GM18873 (cell line): ENCODE measurements around the gene TMOD4.

ENCODE experiments used
- ATAC-seq: cut with Tn5 transposase; IDR thresholded peaks from one replicate; pipeline ENCODE4 v1.9.1; 2021; ENCODE audit warnings: mild to moderate bottlenecking, moderate library complexity, moderate number of reproducible peaks; ENCODE audit not compliant: unreplicated experiment, low FRiP score

The TMOD4 gene

DNA sequence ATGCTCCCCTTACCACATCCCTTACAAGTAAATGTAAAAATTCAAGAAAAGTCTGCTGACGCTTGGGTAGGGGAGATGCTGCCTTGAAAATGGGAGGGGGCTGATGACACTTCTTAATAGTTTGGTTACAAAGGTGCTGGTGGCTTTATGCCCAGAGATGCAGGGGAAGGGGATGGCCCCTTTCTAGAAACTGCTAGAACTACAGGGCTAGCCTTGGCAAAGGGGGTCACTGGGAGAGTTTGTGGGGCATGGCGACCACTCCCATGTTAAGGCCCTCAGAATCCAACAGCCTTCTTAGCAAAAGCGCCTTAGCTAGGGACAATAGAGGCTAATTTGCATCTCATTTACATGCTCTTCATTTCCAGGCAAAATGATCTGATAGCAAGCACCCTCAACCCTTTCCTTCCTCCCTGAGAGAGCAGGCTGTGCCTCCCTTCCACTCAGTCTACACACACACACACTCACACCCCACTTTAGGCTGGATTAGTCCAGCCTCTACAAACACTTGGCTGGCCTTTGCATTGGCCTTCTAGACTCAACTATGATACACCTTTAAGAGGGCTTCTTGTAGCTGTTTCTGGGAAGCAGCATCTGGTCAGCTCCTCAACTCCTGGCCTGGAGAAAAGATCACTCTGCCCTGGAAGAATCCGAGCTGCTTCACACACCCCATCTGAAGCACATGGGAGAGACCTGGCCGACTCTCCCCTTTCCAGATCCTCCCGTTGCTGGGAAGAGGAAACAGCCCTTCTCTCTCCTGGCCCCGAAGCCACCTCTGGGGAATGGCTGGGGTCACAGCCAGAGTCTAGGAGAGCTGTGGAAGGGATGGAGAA is 31.1 kb downstream of the TMOD4 start:
- no peak for ATAC-seq

DNA sequence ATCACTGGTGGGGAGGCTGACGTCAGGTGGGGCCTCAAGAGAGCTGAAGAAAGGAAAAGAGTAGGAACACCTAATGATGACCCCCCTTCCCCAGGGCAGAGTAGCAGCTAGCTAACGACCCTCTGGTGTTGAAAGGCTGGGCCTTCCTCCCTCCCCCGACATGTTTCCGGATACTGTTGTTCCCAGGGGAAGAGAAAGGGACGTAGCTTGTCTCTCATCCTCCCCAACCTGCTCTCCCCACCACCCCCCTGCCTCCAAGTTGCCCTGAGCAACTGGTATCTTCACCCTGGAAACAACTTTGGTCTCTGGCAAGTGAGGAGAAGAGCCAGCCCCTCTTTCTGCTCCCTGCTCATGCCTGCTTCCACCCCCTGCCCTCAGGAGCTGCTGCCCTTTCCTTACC is 31.8 kb downstream of the TMOD4 start:
- ATAC-seq, result no peak

DNA sequence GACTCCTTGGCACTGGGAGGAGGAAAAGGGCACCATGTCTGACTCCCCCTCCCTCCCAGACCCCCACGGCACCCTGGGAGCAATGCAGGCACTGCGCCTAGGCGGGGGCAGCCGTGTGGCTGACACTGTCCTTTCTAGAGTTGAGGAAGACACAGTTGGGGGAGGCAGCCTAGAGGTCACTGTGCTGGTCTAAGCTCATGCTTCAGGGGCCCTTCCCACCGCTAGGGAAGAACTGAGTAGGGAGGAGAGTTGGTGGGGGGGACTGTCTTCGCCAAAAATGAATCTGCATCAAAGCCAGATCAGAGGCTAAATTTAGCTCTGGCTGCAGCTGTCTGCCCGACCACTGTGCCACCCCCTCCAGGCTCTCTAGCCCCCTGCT is 32.7 kb downstream of the TMOD4 start:
- ATAC-seq, result no peak

DNA sequence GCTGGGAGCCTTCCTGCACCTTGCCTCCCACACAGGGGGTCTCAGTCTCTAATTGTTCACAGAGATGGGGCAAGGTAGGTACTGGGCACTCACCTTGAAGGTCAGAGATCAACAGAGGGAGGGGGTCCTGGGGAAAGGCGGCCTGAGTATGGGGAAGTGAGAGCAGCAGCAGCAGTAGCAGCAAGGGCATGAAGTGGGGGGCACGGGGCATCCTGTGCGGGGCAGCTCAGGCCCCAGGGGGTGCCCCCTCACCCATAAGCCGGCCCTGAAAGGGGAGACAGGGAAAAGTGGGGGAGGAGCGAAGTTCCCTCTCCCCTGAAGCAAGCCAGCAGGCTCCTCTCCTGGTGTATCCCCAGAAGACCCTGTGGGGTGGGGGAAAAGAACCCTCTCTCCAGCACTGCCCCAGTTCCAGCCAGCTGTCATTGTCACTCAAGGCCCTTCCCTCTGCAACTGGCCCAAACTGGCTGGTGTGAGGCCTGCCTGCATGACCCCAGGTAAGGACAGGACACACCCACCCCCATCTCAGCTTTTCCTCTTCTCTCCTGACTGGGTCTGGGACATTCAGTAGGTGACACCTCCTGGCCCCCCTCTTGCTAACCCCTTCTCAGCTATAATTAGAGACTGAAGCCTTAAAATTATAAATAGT is 33.2 kb downstream of the TMOD4 start:
- ATAC-seq, result no peak

DNA sequence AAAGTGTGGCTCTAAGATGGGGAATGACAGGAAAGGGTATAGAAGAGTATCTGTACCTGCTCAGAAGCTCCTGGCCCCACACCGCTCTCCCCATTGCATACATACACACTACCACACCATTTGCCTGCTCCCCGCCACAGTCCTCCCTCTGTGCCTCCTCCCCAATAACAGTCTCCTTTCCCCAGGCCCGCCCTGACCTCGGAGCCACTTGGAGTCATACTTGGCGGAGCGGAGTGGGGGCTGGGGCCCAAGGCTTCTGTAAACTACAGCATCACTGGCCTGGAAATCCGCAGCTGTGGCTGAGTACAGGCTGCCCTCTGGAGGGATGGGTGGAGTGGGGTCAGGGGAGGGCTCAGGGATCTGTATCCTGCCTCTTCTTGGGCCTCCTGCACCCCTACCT is 38.0 kb downstream of the TMOD4 start:
- no peak for ATAC-seq

DNA sequence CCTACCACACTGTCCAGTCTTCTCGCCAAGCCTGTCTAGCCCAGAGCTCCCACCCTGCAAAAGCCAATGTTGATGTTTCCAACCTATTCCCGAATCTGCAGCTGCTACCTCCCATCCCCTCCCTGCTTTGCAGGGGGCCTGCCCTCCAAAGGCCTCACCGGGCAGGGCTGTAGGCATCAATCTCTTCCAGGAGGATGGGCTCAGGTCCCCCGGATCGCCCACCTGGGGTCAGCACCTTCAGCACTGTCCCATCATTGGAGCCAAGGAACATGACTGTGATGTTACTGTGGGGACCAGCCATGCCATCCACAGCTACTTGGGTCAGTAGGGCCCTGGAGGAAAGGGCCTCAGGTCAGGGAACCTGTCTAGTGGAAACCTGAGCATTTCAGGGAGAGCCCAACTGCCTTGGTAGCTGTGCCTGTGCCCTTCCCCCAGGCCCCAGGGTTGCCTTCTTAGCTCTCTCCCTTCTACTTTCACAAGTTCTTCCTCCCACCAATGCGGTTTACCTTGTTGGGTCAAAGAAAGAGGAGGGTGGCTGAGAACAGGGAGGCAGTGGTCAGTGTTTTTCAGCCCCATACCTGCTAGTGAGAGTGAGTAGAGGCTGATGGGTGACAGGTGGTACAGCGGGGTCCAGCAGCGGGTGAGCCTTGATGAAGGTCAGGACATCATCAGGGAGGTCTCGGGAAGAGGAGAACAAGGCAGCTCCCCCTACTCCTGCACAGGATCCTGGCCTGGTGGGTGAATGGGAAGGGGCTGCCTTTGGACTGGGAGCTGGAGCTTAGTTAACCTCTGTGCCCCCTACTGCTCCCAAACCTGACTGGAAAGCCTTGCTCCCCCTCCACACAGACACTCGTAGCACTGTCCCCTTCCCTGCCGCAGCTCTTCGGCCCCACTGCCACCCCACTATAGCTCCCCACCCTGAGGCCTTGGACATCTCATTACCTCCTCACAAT is 40.1 kb downstream of the TMOD4 start:
- no peak for ATAC-seq

DNA sequence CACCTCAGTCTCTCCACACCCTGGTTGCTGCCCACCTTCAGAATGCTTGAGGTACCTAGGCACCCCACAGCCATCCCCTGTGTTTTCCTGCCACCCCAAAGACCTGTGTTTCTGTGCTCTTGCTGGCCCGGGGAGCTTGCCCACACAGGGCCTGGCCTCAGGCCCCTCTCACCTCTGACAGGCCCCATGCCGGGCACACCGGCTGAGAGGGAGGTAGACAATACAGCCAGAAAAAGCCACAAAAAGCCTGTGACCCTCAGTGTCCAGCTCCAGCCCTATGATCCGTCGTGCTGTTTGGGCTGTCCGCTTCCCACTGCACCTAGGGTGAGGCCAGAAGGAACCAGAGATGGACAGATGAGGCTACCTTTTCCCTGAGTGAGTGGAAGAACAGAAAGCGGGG is 40.8 kb downstream of the TMOD4 start:
- no peak for ATAC-seq

DNA sequence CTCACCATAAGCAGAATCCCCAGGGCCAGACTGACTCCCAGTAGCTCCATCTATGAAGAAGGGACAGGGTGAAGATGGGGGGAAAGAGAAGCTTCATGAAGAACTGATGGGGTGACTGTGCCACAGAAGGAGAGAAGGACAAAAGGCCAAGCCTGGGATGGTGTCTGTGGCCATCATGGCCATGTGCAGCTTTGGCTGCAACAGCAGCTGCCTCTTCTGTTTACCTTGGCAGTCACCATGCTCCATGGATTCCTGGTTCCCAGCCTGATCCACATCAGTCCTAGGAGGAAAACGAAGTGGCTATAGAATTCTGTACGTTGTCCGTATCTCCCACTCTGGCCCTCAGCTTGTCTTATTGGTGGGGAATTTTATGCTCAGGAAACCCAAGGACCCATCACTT is 41.4 kb downstream of the TMOD4 start:
- ATAC-seq, result no peak

DNA sequence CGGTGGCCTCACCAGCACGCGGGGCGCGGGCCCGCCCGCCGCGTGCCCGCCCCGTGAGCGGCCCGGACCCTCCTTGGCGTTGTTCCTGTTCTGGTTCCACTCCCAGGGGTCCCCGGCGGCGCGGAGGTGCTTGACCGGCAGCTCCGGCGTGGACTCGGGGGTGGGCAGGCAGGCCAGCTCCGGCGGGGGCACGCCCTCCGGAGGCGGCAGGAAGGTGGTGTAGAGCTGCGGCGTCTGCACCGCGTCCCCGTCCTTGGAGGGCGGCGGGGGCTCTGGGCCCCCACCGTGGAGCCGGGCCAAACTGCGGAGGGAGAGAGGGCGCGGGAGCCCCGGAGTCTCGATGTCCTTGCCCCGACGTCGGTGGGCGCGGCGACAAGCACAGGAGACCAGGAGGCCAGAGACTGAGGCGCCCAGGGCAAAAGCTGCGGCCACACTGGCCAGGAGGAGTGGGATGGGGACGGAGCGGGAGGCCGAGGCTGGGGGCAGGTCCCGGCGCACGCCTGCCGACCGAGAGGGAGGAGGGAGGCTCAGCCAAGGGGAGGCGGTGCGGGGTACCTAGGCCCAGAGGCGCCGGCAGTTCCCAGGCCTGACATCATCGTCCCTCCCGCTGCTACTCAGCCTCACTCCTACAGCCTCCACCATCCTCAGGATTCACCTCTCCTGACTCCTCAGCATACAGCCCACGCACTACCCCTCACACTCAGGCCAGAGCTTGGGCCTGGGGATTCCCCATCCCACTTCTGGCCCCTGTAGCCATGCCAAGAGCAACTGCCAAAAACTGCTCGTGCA is 42.6 kb downstream of the TMOD4 start:
- no peak for ATAC-seq

DNA sequence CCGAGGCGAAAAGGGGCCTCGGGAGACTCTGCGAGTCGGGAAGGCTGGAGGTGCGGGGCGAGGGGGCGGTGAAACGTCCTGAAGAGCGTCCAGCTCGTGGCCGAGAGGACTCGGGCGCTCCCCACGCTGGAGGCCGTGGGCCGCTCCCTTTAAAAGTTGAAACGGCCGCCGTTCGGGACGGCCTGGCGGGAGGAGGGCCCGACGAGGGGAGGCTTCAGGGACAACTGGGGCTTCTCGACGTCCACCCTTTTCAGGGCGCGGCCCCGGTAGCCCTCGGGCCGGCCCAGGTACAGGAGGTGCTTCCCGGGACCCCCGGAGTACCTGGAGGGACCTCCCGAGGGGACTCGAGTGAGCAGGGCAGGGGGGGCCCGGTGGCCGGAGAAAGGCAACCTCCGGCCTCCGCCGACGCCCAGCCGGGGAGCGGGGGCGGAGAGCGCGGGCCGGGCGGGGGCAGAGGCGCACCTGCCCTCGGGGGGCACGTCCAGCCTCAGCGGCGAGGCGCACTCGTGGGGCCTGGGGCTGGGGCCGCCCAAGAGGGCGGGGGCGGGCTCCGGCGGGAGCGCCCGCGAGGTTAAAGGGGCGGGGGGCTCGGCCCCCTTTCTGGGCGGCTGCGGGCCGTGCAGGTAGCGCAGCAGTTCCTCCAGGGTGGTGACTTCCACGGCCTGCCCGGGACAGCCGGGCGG is 43.3 kb downstream of the TMOD4 start:
- ATAC-seq, result no peak

DNA sequence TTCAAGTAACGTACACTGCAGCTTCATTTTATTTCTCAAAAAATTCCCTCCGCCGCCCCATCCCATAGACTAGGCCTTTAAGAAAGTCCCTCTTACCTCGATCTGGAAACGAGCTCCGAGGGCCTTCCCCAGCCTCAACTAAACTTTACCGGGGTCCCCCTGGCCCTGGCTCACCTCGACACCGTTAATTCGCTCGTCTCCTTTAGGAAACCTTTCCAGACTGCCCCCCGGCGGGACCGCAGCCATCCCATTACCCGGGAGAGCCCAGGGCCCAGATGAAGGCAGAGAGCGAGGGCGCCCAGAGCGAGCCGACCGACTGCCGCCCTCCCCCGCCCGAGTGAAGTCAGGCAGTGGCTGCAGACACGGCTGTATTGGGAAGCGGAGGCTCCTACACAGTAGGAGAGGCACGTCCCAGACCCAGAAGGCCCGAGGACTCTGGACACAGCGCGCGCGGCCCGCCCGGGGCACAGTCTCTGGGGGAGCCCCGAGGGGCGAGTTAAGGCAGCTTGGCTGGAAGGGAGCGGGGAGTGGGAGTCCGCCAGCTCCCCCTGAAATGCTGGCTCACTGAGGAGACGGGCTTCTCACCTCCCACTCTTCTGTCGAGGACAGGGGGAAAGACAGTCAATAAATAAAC is 44.0 kb downstream of the TMOD4 start:
- no peak for ATAC-seq

DNA sequence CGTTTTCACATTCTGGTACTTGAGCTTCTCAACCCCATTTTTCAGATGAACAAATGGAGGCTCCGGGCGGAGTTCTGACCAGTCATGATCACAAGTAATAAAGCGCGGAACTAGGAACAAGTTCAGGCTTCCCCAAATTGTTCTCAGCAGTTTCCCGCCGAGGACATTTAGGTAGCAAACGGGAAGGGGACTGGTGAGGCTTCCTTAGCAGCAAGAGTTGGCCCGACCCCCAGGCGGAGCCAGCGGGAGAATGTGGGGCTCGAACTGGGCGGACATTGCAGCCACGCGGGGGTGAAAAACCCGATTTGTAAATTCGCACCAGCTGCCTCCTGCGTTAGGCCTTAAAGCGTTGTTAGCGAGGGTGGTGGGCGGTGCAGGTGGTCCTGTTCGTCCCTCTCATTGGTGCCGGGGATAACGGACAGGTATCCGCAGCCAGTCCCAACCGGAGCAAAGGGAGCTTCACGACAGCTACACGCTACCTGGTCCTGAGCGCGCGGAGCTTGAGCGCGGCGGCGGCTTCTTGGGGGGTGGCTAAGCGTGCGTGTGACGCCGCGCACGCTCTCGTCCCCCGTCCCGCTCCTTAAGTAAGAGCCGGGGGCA is 44.7 kb downstream of the TMOD4 start:
- no peak for ATAC-seq

DNA sequence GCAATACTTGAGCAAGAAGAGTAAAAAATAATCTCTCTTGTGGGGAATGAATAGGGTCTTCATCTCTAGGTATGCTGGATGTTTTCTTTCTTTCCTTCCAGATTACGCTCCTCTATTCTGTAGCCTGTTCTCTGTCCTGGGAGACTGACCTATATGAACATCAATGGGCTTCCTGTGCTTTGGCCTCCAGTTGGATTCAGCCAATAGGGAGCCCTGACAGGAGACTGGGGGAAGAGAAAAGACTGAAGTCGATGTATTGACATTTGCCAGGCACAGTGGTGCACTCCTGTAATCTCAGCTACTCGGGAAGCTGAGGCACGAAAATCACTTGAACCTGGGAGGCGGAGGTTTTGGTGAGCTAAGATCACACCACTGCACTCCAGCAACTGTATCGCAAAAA is 47.0 kb downstream of the TMOD4 start:
- no peak for ATAC-seq

DNA sequence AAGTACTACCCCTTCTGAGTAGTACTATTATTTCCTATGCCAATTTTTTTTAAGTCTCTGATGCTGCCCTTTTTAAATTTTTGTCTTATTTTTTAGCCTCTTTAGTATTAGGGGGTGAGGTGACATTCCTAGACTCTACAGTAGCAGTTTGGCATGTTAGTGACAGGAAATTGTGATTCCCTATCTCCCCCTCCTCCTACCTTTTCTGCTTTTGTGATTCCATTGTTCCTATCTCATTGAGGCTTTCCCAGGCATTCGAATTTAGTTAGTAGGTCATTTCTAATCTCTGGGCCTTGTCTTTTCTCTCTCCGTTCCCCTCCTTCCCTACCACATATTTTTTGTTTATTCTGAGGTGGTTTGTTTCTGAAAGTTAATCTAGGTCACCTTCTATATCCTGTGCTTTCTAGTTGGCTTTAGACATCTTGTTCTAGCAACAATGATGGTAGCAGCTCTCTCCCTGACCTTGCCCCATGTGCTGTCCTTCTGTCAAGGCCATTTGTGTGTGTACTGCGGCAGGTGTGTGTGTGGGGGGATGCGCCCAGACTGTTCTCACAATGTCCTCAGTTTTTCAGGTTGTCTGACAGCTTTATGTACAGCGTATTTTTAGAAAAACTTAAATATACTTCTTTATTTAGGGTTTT is 50.9 kb downstream of the TMOD4 start:
- ATAC-seq, result no peak
